Subcutaneous adipose tissue (tissue), 4 donors: ENCODE results near the gene KARS1. TPM values are rescaled to one million over a fixed set of nuclear protein-coding genes. Genes with fewer than 3 reads are reported as not detected.

Source experiments
- total RNA-seq, 4 donors: library from RNA; depleted of rRNA; stranded (reverse); fragments of >200 nt; gene quantifications; one replicate each; pipeline ENCODE4 v1.1.0, GENCODE V29; 2016
- TF ChIP-seq, protein P1 (sequence below): fragments of 450-650 bp; IDR thresholded peaks from one replicate; pipeline ENCODE4 v1.5.1; 2016; ENCODE audit warnings: low read depth, mild to moderate bottlenecking, control low read depth, antibody characterized with exemption, moderate library complexity

KARS1 gene
- total RNA-seq, 4 donors from 2014 or later = 89.6 to 135 (median 107) TPM

GRCh38 chr16:75578212-75578611 lies 69.3 kb downstream of the KARS1 start:
- TF ChIP-seq, protein P1, sequence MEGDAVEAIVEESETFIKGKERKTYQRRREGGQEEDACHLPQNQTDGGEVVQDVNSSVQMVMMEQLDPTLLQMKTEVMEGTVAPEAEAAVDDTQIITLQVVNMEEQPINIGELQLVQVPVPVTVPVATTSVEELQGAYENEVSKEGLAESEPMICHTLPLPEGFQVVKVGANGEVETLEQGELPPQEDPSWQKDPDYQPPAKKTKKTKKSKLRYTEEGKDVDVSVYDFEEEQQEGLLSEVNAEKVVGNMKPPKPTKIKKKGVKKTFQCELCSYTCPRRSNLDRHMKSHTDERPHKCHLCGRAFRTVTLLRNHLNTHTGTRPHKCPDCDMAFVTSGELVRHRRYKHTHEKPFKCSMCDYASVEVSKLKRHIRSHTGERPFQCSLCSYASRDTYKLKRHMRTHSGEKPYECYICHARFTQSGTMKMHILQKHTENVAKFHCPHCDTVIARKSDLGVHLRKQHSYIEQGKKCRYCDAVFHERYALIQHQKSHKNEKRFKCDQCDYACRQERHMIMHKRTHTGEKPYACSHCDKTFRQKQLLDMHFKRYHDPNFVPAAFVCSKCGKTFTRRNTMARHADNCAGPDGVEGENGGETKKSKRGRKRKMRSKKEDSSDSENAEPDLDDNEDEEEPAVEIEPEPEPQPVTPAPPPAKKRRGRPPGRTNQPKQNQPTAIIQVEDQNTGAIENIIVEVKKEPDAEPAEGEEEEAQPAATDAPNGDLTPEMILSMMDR = no peak

Other genes with a start within 250 kb of the KARS1 start
- gene CFDP1, start 214.2 kb downstream of the KARS1 start, total RNA-seq = 10 to 100 TPM; 38.6 to 60.7 (median 57.0) TPM
- 10 to 100 TPM; 14.8 to 20.5 (median 18.0) TPM for gene TMEM170A, start 183.0 kb downstream of the KARS1 start, total RNA-seq
- not detected for gene CHST6, start 152.2 kb downstream of the KARS1 start, total RNA-seq
- gene CHST5, start 111.6 kb downstream of the KARS1 start, total RNA-seq = under 1 TPM in 1 of 4 donors, not detected in 3; 0.19 TPM
- gene TMEM231, start 91.4 kb downstream of the KARS1 start, total RNA-seq = 1 to 10 TPM; 2.9 to 6.2 (median 4.7) TPM
- gene GABARAPL2, start 81.3 kb downstream of the KARS1 start, total RNA-seq = 100 to 1,000 TPM in 2 of 4 donors, 10 to 100 TPM in 2; 74.6 to 118 (median 105) TPM
- gene ADAT1, start 24.4 kb downstream of the KARS1 start, total RNA-seq = 10 to 100 TPM; 31.3 to 57.1 (median 41.7) TPM
- 10 to 100 TPM; 49.1 to 91.6 (median 66.2) TPM for gene TERF2IP, start 108 bp upstream of the KARS1 start, total RNA-seq
- gene CPHXL2, start 29.3 kb upstream of the KARS1 start, total RNA-seq = not detected
- gene DUXB, start 53.8 kb upstream of the KARS1 start, total RNA-seq = not detected
- gene CPHXL, start 78.8 kb upstream of the KARS1 start, total RNA-seq = not detected